GM21619 (cell line): ENCODE data around the gene POLR2L.

Experiments used
- ATAC-seq: cut with Tn5 transposase; IDR thresholded peaks from one replicate; pipeline ENCODE4 v1.9.1; 2021; ENCODE audit not compliant: unreplicated experiment

The POLR2L gene

DNA sequence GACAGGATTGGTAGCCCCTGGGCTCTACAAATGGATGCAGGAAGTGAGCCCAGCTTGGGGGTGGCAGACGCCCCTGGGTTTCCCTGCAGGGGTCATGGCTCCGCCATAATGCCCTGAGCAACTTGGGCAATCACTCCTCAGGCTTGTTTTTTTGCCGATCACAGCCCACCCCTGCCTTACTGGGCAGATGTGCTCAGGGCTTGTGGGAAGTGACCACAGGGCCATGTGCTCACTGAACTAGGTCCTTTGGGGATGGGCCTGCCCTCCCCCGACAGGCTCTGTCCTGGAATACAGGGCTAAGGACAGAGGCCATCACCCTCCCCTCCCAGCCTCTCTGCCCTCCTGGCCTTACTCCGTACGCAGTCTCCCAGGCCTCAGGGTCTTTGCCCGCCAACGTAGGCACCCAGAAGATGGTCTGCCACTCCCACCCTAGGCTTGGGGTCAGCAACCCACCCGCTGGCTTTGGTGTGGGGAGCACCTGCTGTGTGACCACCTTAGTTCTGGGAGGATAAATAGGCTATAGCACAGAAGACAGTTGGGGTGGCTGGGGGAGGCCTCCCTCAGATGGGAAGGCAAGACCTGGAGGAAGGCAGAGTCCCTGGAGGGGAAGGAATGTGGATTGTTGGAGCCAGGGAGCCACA, 28.8 kb downstream of the POLR2L start:
- no peak for ATAC-seq

DNA sequence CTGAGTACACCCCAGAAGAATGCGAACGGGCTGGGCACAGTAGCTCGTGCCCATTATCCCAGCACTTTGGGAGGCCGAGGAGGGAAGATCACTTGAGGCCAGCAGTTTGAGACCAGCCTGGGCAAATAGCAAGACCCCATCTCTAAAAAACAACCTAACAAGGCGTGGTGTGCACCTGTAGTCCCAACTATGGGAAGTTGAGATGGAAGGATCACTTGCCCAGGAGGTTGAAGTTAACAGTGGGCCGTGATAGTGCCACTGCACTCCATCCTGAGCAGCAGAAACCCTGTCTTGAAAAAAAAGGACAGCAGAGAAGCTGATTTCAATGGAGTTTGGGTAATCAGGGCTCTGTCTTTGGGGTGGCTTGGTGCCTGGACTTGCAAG, 29.3 kb downstream of the POLR2L start:
- ATAC-seq, result no peak

DNA sequence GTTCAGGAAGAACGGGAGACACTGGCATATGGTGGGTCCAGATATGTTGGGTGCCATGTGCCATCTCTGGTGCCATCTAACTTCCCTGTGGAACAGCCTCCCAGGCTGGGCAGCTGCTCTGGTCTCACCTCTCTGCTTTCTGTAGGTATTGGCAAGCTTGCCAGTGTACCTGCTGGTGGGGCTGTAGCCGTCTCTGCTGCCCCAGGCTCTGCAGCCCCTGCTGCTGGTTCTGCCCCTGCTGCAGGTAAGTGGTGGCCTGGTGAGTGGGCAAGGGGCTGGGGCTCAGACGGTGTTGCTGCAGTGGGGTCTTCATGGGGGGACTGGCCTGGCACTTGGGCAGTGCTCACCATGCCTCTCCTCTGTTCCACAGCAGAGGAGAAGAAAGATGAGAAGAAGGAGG, 29.9 kb downstream of the POLR2L start:
- no peak for ATAC-seq

DNA sequence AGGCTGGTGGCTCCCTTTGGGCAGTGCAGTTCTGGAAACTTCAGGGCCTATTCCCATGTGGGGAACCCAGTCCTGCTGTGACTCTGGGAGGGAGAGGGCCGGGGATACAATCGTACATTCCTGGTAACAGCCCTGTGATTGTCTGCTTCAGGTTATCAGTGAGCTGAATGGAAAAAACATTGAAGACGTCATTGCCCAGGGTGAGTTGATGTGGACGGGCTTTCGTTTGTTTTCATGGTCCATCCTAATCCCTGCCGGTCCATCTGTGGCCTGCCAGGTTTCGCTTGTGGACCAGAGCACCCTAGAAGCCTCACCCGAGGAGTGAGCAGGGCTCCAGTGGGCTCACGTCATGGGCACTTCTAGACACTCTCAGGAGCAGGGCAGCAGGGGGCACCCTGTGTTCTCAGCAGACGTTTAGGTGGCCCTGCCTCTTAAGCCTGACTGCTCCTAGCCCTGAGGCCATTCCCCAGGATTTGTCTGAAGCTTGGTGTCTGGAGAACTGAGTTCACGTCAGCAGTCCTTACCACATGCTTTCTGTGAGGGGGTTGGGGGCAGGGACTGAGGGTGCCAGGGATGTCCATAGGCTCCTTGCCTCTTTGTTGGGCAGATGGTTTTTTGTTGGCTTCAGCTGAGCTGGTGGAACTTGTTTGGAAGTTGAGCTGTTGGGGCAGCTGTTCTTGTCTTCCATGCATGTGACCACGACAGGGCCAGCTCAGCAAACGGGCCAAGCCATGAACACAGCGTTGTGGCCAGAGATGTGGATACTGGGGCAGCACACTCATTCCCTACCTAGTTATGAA, 30.7 kb downstream of the POLR2L start:
- ATAC-seq, result no peak

DNA sequence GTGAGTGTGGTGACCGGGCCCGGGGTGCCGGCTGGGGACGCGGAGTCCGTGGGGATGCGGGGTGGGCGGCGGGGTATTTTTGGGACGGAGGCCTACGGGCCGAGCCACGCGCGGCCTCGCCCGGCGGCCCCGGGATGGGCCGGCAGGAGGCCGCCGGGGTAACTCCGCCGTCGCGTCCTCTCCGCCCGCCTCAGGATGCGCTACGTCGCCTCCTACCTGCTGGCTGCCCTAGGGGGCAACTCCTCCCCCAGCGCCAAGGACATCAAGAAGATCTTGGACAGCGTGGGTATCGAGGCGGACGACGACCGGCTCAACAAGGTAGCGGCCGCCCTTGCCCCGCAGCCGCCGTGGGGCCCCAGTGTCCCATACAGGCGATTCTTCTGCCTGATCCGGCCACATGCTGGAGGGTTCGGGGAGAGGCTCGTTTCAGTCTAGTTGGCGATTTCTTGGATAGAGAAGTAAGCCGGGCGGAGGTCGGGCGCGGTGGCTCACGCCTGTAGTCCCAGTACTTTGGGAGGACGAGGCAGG, 32.2 kb downstream of the POLR2L start:
- ATAC-seq, result peak; percentile 3

DNA sequence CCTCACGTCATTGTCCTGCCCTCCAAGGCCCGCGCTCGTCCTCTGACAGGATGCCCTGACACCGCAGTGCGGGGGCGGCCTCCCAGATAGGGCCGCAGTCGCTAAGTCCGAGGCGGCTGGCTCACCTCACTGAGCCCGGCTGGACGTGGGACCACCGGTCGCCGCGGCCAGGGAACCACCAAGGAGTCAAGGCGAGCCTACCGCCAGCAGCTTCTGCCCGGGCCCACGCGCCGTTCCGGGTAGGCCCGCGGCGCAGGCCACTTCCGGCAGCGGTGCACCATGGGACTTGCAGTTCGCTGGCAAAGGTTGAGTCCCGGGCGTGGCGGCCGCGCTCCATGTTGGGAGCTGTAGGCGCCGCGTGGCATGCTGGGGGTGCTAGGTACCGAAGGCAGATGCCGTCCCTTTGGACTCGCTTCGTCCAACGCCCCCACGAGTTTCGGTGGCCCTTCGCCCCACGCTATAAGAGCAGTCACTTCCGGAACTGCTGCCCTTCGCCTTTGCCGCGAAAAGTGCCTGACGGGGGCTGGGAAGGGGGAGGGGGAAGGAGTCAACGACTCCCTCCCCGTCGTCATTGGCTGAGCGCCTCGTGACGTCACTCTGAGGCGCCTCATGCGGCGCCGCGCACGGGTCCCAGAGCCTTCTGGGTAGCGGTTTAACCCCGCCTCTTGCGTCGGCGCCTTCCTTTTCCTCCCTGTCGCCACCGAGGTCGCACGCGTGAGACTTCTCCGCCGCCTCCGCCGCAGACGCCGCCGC, 32.9 kb downstream of the POLR2L start, which contains the start of gene RPLP2:
TSS of gene RPLP2 (plus strand) at position 681 of the 753 bp plus-strand sequence. CDS start 268 bp downstream, outside the sequence.
- peak; percentile 71 for ATAC-seq

DNA sequence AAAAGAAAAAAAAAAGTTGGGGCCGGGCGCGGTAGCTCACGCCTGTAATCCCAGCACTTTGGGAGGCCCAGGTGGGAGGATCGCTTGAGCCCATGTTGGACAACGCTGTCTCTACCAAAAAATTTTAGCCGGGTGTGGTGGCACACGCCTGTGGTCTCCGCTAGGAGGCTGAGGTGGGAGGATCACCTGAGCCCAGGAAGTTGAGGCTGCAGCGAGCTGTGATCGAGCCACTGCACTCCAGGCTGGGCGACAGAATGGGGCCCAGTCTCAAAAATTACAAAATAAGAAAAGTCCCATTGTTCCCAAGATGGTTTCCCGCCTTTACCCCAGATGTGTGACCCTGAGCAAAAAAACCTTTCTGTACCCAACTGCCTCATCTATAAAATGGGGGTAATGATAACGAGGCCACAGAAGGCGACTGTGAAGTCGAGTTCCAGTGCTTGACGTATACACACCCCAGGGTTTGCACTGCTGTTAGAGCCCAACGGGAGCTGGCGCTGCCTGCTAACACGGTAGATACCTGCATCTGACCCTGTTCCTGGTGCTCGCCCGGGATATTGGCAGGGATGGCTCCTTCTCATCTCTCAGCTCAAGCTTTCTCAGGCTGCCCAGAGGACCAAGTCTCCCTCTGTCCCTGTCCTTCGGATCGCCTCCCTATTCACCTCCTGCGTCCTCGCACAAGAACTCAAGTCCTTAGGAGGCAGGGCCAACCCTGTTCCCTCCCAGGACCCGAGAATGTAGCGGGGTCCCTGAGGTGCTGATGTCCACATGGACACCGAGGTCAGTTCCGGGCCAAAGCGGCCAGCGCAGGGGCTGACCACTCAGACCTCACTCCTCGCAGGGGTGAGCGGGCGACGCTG, 33.7 kb downstream of the POLR2L start:
- ATAC-seq, result no peak

DNA sequence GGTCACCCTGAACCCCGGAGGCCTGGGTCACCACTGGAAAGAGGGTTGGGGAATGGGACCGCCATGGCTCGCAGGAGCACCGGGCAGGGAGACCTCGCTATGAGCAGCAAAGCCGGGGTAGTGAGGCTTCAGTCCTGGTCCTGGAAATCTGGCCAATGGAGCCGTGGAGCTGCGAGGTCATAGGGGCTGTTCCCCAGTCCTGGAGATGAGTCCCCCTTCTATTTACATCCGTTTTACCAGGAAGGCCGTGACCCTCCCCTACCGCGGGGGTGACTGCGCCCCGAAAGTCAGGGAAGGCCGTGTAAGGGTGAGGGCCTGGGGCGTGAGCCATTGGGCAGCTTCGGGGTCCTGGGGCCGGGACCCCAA, 37.7 kb downstream of the POLR2L start:
- ATAC-seq, result no peak

DNA sequence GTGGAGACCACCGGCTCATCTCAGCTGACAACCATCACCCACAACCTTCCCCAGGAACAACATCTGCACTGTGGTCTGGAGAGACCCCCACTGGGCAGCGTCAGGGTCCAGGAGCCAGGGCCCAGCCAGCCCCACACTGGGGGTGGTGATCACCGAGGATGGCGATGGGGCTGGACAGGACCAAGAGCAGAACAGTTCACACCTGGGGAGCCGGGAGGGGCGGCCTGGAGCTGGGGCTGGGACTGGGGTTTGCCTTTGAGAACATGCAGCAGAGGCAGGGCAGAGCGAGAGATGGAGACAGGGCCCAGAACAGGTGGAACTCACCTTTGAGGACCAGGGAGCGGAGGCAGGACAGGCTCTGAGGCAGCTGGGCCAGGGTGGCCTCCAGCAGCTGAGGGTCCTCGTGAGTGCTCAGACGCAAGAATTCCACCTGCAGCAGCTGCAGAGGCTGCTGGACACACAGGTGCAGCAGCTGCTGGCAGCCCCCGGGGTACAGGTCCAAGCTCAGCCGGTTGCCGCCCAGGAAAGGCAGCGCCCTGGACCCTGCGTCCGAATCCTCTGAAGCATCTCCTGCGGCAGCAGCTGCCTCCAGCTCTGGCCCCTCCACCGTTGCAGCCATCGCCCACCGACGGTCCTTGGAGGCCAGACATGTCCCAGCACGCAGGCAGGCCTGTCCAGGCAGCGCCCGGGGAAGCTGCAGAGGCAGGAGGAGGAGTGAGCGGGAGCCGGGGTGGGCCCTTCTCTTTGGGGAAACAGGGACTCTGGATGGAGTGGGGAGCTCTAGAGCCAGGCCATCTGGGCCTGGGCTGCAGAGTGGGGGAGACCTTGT, 38.3 kb downstream of the POLR2L start:
- no peak for ATAC-seq

DNA sequence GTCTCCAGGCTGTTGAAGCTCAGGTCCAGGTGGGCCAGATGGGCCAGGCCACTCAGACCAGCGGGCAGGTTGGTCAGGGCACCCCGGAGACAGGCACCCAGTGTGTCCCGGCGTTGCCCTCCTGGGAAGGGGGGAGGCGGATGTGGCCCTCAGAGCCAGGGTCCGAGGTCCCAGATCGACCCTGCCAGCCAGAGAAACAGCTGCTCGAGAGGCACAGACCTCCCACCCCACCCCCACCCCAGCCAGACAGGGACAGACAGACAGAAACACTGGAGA, 38.9 kb downstream of the POLR2L start:
- no peak for ATAC-seq

DNA sequence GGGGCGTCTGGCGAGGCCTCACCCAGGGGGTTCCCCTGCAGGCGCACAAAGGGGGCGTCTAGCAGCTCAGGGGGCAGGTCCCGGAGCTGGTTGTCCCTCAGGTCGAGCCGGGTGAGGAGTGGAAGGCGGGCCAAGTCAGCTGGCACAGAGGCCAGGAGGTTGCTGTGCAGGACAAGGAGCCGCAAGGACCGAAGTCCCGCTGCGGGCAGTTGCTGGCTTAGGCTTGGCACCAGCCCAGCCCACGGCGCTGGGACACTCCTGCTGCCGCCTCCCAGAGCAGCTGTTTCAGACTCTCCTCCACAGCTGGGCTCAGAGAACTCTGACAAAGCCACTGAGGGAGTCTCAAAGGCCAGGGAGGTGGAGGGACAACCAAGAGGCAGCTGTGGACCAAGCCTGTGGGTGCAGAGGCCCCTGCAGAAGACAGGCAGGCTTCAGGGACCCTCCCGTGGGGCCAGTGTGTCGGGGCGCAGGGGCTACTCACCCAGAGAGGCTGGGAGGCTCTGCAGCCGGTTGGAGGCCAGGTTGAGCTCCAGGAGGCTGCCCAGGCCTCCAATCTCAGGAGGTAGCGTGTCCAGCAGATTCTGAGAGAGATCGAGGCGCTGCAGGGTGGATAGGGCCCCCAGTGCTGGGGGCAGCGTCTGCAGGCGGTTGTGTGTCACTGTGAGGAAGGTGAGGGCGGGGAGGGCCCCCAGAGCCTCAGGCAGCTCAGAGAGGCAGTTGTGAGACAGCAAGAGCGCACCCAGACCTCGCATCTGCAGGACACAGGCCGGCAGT, 39.4 kb downstream of the POLR2L start:
- no peak for ATAC-seq

DNA sequence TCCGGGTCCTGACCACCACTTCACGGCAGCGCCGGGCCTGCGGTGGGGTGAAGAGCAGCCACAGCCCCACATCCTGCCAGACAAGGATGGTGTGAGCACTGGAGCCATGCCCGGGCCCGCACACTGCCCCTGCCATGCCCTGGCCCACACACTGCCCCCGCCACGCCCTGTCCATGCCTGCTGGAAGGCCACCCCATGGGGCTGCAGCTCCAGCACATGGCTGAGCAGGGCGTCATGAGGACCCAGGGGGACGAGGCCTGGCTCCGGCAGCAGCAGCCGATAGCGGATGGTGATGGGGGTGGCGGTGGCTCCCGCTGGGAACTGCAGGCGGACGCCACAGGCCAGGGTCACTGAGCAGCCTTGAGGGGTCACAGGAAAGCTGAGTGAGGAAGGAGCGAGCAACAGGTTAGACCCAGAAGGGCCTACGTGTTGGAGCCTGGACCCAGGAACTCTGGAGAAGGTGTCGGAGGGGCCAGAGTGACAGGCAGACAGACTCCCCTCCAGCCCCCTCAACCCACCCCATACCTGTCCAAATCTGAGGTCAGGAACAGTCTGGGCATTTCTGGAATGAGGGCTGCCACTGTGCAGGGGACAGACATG, 40.2 kb downstream of the POLR2L start:
- no peak for ATAC-seq

DNA sequence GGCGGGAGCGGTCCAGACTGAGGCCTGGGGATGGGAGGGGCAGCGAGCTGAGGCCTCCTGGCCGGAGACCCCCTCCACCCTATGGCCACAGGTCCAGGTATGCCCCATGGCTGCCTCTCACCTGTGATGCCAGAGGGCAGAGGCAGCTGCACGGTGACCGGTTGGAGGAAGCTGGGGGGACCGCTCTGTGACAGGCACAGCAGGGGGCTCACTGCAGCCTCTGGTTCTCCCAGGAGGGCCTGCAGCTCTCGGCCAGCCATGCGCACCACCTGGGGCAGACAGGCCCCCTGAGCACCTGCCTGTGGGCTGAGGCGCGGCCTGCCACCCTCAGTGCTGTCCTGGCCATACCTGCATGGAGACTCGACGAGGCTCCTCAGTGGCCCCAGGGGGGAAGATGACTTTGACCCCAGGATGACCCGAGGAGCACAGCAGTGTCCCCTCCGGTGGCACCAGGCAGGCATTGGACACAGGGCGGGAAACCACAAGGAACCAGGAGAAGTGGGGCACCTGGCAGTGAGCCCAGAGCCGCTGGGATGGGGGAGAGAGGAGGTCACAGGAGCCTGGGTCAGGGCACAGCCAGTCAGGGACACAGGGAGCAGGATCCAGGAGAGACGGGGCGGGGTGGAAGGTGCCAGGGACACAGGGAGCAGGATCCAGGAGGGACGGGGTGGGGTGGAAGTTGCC, 41.1 kb downstream of the POLR2L start:
- ATAC-seq, result no peak

DNA sequence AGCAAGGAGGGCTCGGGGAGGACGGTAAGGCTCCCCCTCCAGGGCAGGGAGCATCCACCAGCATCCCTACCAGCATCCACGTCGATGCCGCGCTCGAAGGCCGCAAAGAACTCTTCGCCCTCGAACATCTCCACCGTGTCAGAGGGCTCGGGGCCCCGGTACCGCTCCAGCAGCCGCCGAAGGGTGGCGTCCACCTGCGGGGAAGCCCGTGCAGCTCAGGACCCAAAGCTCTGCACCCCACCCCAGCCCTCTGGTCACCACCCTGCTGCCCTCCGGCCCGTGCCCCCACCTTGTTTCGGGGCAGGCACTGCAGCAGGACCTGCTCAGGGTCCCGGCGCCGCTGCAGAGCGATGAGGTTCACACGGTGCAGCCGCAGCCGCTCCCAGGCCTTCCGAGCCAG, 41.9 kb downstream of the POLR2L start:
- ATAC-seq, result no peak

DNA sequence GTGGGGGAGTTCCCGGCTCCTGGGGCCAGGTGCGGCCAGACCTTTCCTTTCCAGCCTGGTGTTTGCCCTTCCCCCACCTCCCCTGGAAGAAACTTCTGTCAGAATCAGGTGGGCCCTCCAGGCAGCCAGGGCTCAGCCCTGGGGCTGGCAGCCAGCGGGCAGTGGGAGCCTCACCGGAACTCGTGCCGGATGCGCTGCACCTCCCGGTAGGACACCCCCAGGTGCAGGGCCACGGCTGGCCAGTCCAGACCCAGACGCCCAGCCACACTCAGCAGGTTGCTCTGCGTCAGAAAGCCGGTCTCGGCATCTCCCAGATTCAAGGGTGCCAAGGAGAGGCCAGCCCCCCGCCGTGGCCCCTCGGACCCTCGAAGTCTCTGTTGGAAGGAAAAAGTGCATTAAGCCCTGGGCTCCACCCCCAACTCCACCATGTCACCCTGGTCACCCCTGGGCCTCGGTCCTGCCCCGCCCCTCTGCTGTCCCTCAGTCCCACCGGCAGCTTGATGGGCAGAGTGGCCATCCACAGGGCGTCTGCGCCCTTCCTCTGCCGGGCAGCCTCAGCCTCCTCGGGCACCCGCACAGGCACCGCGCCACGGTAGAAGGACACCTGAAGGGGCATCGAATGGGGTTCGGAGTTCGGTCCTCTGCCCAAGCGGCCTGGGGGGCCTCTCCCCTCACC, 42.5 kb downstream of the POLR2L start:
- ATAC-seq, result no peak

DNA sequence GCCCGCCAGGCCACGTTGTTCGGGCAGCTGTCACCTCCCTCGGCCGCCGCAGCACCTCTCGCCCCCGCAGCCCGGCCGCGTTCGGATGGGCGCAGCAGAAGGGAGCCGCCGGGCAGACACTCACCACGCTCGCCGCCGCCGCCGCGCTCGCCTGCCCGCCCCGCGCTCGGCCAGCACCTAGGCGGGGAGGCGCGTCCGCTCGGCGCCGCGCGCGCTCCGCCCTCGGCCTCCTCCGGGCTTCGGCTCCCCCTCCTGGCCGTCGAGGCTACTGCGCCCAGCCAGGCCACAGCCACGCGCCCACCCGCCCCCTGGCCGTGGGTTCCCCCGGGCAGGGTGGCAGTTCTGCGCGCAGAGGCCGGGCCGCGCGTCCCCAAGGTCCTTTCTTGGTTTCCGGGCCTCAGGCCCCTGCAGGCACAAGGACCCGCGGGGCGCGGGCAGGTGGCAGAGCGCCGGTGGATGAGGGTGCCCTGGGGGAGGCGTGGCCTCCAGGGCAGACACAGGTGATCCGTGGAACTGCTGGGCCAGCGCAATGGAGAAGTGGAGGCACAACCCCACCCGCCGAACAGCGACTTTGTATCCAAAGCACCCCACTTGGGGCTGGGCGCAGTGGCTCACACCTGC, 44.1 kb downstream of the POLR2L start, which contains the start of gene SLC25A22:
TSS of gene SLC25A22 (minus strand) at position 189 of the 621 bp plus-strand sequence. CDS start 3,275 bp downstream, outside the sequence.
- ATAC-seq, result peak; percentile 46
